WERI-Rb-1 (cell line): ENCODE measurements around the gene OPRM1.

Experiments
- DNase-seq: peaks from one replicate; pipeline ENCODE4 v3.0.0-alpha.2; 2020
- H3K27ac ChIP-seq: fragments of 250-450 bp; sonication (Bioruptor Pico); 2 replicates; pipeline ENCODE4 v1.5.1; 2020; ENCODE audit warnings: mild to moderate bottlenecking, moderate library complexity
- H3K27me3 ChIP-seq: fragments of 250-450 bp; sonication (Bioruptor Pico); 2 replicates; pipeline ENCODE4 v1.5.1; 2021; ENCODE audit warnings: mild to moderate bottlenecking, low read depth, moderate library complexity; ENCODE audit not compliant: insufficient read depth, severe bottlenecking
- H3K36me3 ChIP-seq: fragments of 250-450 bp; sonication (Bioruptor Pico); 2 replicates; pipeline ENCODE4 v1.5.1; 2020; ENCODE audit warnings: mild to moderate bottlenecking, moderate library complexity
- H3K4me3 ChIP-seq: 2 replicates; pipeline ENCODE4 v1.5.1; 2011; ENCODE audit warnings: low read depth, mild to moderate bottlenecking, control low read depth, low read length
- H3K9me3 ChIP-seq: fragments of 250-450 bp; sonication (Bioruptor Pico); 2 replicates; pipeline ENCODE4 v1.5.1; 2021; ENCODE audit warnings: mild to moderate bottlenecking, moderate library complexity; ENCODE audit not compliant: severe bottlenecking
- CTCF ChIP-seq: IDR thresholded peaks from 2 replicates; pipeline ENCODE4 v1.5.1; 2011; ENCODE audit warnings: low read depth, mild to moderate bottlenecking, control low read depth, inconsistent platforms, low read length

The OPRM1 gene

GRCh38 chr6:154039231-154039842, at the start of gene OPRM1:
TSS of gene OPRM1 (plus strand) at chr6:154039240. CDS start at chr6:154039545, 305 bp downstream.
- H3K27me3 ChIP-seq, result peaks cover 5% of the 10 kb centered on the region
- no peaks in the 10 kb centered on the region for H3K9me3 ChIP-seq
- DNase-seq, result no peak
- TF ChIP-seq CTCF, result no peak
- no peak within 1 kb of the TSS; the same call in 1 of the 2 replicates for H3K4me3 ChIP-seq
- no peak within 1 kb of the TSS for H3K27ac ChIP-seq
- no peaks in the 10 kb centered on the region for H3K36me3 ChIP-seq

GRCh38 chr6:153989989-153990388, 49.1 kb upstream of the OPRM1 start:
- TF ChIP-seq CTCF, result no peak
- H3K27ac ChIP-seq, result no peak overlapping the region
- no peak for DNase-seq

GRCh38 chr6:153994004-153994403, 45.0 kb upstream of the OPRM1 start:
- TF ChIP-seq CTCF, result no peak
- Histone ChIP-seq H3K4me3 (no peak overlapping the region), H3K27me3 (no peaks in the 10 kb centered on the region), H3K27ac (no peak overlapping the region), H3K36me3 (no peaks in the 10 kb centered on the region), H3K9me3 (no peaks in the 10 kb centered on the region)
- DNase-seq, result no peak

More at GRCh38 chr6:153989989-153990388, 49.1 kb upstream of the OPRM1 start:
- Histone ChIP-seq H3K4me3 (no peak overlapping the region), H3K27me3 (peaks cover 2% of the 10 kb centered on the region), H3K9me3 (no peaks in the 10 kb centered on the region), H3K36me3 (no peaks in the 10 kb centered on the region)

GRCh38 chr6:153994811-153995210, 44.2 kb upstream of the OPRM1 start:
- no peak for TF ChIP-seq CTCF
- Histone ChIP-seq H3K4me3 (no peak overlapping the region), H3K9me3 (no peaks in the 10 kb centered on the region), H3K27me3 (no peaks in the 10 kb centered on the region), H3K27ac (no peak overlapping the region), H3K36me3 (no peaks in the 10 kb centered on the region)
- DNase-seq, result no peak

- Histone ChIP-seq H3K9me3 (no peaks in the 10 kb centered on the region), H3K36me3 (no peaks in the 10 kb centered on the region), H3K27ac (no peak overlapping the region), H3K4me3 (no peak overlapping the region), H3K27me3 (no peaks in the 10 kb centered on the region)
- no peak for DNase-seq
- no peak for TF ChIP-seq CTCF
Measured at GRCh38 chr6:153997221-153997620, 41.8 kb upstream of the OPRM1 start.
